ENCODE results near the gene TGOLN2.
A peak's percentile ranks its signal among the peaks of the same experiment; 100 is the strongest.
"Not testable (repeated sequence)": the region's sequence is repeated elsewhere in the genome, so short reads cannot be mapped to it uniquely, and the experiment has no call there.

TGOLN2 gene

DNA sequence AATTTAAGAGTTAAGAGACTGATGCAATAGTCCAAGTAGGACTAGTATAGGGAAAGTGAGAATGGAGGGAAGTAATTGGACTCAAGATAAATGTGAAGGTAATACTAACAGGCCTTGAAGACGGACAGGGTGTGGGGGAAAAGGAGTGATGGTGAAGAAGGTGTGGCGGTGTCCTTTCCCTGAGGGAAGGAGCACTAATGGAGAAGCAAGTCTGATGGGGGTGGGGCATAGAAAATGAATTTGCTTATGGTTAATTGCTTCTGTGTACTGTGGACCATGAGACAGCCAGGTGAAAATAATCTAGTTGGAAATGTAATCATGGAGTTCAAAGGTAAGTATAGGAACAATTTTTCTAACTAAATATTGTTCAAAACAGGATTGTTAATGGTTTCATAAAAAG lies 7.1 kb upstream of the TGOLN2 start:
- no peak for DNase-seq

- not testable (repeated sequence) for DNase-seq
Measured at GRCh38 chr2:85333877-85334276, 6.1 kb upstream of the TGOLN2 start.

GRCh38 chr2:85330839-85331636 lies 3.2 kb upstream of the TGOLN2 start:
- no peak for DNase-seq

DNA sequence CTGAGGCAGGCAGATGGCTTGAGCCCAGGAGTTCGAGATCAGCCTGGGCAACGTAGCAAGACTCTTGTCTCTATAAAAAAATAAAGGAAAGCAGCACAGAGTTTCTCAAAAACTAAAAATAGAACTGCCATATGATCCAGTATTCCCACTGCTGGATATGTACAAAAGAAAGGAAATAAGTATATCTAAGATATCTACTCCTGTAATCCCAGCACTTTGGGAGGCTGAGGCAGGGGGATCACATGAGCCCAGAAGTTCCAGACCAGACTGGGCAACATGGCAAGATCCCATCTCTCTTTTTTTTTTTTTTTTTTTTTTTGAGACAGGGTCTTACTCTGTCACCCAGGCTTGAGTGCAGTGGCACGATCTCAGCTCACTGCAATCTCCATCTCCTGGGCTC lies 1.9 kb upstream of the TGOLN2 start:
- not testable (repeated sequence) for DNase-seq

GRCh38 chr2:85329181-85329651 lies 1.4 kb upstream of the TGOLN2 start:
- no peak for DNase-seq

- peak; percentile 48 for DNase-seq
Measured at GRCh38 chr2:85327160-85327821, 498 bp downstream of the TGOLN2 start.

- DNase-seq, result peak; percentile 19
Measured at GRCh38 chr2:85326406-85327159, 1.2 kb downstream of the TGOLN2 start.

GRCh38 chr2:85325466-85325811 lies 2.4 kb downstream of the TGOLN2 start:
- no peak for DNase-seq

DNA sequence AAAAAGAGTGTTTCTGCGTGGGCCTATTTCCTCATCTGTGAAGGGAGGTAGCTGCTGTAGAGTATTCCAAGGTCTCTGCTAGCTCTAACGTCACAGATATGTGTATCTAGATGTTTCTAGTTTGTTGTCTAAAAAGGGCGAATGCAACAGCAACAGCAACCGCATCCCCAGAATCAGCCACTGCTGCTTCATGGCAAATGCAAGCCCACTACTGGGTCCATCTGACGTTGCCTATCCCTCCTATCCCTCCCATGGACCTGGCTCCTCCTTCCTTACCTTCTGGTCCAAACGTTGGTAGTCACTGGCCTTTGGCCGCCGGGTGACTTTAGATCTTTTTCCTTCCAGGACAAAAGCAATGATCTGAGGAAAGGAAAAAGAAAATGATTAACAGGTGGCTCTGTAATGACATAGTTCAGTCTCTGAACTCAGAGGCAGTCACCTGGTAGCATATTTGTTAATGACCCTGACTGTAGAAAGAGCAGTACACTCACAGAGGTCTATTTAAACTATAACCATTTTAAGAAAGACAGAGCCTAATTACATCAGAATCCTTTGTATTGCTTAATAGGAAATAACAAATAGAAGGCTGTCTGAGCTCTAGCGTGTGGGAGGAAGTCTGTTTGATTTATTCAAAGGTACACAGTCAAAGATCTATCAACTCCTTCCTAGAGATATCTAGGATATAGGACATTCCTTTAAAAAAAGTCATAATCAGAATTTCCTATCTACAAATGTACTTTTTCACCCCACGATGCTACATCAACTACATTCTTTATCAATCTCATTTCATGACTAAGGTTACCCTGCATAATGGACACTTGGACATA lies 2.9 kb downstream of the TGOLN2 start:
- DNase-seq, result no peak

DNA sequence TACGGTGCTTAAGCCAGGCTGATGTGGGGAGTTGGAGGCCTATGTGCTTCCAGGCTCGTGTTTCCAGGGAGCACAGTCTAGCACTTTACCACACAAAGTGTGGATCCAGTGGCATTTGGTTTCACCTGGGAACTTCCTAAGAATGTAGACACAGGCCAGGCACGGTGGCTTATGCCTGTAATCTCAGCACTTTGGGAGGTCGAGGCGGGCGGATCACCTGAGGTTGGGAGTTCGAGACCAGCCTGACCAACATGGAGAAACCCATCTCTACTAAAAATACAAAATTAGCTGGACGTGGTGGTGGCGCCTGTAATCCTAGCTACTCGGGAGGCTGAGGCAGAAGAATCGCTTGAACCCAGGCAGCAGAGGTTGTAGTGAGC lies 3.8 kb downstream of the TGOLN2 start:
- not testable (repeated sequence) for DNase-seq

GRCh38 chr2:85323351-85323987 lies 4.3 kb downstream of the TGOLN2 start:
- DNase-seq, result no peak

DNA sequence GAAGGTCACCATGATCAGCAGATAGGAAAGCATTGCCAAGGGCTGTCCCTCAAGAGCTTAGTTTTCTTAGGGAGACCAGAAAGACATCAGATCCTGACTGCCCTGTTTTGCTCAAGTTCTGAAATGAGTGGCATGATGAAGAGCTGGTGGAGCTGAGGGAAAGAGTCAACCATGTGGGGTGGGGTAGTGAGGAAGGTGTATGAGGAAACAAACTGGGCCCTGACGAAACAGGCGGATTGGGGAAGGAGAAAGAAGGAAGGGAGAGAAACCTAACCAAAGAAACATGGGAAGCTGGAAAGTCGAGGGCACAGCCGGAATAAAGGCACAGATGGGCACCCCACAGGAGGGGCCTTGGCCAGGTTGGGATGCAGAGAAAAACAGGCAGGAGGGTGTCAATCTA lies 8.0 kb downstream of the TGOLN2 start:
- no peak for DNase-seq

GRCh38 chr2:85318222-85319074 lies 9.3 kb downstream of the TGOLN2 start:
- DNase-seq, result no peak

GRCh38 chr2:85315921-85316320 lies 11.9 kb downstream of the TGOLN2 start:
- DNase-seq, result not testable (repeated sequence)

DNA sequence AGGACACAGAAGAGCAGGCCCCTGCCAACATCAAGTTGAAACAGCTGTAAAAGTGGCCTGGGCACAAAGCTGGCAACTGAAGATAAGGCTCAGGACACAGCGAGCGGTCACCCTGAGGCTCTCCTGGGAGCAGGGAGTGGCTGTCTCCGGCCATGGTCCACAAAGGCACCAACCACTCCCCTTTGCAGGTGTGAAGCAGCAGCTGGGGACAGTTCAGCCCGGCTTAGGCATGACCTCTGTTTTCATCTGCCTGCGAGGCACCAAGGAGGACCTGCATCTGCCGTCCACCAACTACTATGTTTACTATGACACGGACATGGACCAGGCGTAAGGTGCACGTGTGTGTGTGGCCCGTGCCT lies 12.9 kb downstream of the TGOLN2 start:
- no peak for DNase-seq

GRCh38 chr2:85312404-85312803 lies 15.4 kb downstream of the TGOLN2 start:
- DNase-seq, result no peak

DNA sequence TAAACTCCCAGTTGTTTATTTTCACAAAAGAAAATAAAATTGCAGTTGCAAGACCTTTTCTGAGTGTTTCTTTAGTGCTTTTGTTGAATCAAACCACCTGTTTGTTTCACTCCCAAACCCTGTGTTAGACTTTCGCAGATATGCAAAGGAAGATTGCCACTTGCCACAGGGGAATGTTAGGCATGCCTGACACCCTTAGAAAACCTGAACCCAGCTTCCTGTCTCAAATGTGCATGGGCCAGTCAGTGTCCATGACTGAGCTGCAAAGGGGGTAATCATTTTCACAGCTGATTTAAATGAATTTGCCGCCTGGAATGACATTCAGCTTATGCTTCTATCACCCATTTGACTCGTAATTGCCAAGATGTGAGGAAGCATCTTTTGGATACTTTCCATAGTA lies 17.5 kb downstream of the TGOLN2 start:
- DNase-seq, result no peak

DNA sequence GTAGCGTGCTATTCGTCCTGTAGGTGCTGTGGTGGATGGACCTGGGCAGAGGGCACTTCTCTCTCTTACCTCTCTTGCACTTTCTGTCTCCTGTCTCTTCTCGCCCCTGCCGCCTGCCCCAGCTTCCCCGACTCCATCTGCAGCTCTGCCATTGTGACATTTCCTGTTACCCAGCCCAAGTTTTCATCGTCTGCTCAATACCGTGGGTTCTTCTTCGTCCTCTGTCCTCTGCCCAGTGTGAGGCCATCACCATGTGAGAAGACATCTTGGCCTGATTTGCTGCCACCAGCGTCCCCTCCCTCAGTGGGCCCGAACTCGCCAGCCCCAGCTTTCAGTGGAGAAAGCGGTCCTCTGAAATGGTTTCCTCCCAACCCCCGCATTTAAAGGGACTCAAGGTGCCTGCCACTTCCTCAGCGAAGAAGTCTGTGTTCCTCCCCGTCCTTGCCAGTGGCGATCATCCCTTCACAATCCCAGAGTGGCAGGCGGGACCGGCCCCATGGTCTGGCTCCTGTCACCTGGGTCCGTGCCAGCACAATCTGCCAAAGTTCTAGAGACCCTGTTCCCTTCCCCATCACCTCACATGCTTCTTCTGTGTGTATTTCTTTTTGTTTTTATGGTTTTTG lies 18.0 kb downstream of the TGOLN2 start:
- DNase-seq, result no peak

DNA sequence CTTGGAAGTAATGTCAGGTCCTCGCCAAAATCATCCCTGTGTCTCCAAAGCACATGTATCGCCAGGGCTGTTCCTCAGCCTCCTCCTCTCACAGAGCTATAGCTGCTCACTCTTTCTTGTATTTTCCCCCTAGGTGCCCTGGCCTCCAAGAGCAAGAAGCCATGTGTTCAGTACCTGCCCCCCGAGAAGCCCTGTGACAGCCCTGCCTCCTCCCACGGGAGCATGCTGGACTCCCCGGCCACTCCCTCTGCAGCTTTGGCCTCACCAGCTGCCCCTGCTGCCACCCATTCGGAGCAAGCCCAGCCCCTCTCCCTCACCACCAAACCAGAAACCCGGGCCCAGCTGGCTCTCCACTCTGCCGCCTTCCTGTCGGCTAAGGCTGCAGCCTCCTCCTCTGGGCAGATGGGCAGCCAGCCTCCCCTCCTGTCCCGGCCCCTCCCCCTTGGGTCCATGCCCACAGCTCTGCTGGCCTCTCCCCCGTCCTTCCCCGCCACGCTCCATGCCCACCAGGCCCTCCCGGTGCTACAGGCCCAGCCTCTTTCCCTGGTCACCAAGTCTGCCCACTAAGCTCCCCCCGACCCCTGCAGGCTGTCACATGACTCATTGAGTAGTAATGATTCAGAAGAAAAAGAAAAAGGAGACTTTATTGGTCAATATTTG lies 18.8 kb downstream of the TGOLN2 start:
- no peak for DNase-seq

DNA sequence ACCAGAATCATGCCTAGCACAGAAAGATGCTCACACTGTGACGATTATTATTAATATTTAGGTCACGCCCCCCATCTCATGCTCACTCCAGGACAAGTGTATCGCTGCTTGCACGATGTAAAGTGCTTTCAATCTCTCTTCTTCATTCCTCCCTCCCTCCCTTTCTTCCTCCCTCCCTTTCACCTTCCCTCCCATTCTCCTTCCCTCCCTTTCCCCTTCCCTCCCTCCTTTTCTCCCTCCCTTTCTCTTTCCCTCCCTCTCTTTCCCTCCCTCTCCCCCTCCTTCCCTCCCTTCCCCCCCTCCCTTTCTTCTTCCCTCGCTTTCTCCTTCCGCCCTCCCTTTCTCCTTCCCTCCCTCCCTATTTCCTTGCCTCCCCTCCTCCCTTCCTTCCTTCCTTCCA lies 19.6 kb downstream of the TGOLN2 start:
- no peak for DNase-seq

- DNase-seq, result no peak
Measured at GRCh38 chr2:85307527-85307897, 20.3 kb downstream of the TGOLN2 start.

Data from activated CD4-positive, alpha-beta T cell treated with anti-CD3 and anti-CD28 coated beads, Interleukin-2, amount 50 U/mL, for 1 hour (primary cell).